Choroid plexus epithelial cell (primary cell): Measurements from ENCODE around the gene CACNG1.

Experiments
- DNase-seq: peaks from one replicate; pipeline ENCODE4 v3.0.0-alpha.2; 2010; ENCODE audit warnings: low read depth
- H3K4me3 ChIP-seq: 2 replicates; pipeline ENCODE4 v1.5.1; 2011; ENCODE audit warnings: low read depth, mild to moderate bottlenecking, control low read depth, low read length, moderate library complexity
- TF ChIP-seq, protein P1 (sequence below): conservative IDR thresholded peaks from 2 replicates; pipeline ENCODE4 v1.5.1; 2011; ENCODE audit warnings: low read depth, mild to moderate bottlenecking, control low read depth, inconsistent platforms, low read length, moderate library complexity

The CACNG1 gene

DNA sequence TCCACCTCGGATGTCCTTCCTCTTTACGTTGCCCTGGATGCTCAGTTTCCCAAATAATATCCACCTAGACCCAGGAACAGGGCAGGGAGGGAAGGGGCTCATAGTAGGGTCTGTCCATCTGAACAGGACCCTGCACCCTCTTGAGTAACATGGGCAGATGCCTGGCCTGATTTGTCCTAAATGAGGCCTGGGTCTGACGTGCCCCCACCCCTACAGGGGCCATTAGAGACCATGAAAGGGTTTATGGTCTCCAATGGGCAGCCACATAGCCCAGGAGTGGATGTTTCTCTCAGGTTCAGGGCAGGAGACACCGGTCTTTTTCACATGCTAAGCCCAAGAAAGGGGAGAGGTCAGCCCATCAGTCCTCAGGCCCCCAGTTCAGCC lies 6.8 kb downstream of the CACNG1 start:
- DNase-seq = no peak
- no peak overlapping the region for H3K4me3 ChIP-seq
- TF ChIP-seq, protein P1, sequence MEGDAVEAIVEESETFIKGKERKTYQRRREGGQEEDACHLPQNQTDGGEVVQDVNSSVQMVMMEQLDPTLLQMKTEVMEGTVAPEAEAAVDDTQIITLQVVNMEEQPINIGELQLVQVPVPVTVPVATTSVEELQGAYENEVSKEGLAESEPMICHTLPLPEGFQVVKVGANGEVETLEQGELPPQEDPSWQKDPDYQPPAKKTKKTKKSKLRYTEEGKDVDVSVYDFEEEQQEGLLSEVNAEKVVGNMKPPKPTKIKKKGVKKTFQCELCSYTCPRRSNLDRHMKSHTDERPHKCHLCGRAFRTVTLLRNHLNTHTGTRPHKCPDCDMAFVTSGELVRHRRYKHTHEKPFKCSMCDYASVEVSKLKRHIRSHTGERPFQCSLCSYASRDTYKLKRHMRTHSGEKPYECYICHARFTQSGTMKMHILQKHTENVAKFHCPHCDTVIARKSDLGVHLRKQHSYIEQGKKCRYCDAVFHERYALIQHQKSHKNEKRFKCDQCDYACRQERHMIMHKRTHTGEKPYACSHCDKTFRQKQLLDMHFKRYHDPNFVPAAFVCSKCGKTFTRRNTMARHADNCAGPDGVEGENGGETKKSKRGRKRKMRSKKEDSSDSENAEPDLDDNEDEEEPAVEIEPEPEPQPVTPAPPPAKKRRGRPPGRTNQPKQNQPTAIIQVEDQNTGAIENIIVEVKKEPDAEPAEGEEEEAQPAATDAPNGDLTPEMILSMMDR = no peak

DNA sequence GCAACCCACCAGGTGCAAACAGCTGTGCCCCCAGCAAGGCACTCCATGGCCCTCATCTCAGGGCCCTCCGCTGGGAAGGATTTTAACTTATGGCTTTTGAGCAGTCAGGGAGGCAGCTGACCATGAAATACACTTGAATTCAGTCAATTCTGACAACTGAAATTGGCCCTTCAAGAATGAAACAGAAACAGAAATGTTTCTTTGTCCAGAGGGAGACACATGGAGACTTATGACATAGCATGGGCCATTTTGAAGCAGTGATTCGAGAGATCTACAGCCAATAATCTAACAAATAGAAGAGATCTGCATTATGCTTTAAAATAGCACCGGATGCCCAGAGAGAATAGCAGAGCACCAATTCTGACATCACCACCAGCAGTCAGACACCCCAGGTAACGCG lies 7.5 kb downstream of the CACNG1 start:
- H3K4me3 ChIP-seq = no peak overlapping the region
- TF ChIP-seq, protein P1 = no peak
- DNase-seq = no peak

DNA sequence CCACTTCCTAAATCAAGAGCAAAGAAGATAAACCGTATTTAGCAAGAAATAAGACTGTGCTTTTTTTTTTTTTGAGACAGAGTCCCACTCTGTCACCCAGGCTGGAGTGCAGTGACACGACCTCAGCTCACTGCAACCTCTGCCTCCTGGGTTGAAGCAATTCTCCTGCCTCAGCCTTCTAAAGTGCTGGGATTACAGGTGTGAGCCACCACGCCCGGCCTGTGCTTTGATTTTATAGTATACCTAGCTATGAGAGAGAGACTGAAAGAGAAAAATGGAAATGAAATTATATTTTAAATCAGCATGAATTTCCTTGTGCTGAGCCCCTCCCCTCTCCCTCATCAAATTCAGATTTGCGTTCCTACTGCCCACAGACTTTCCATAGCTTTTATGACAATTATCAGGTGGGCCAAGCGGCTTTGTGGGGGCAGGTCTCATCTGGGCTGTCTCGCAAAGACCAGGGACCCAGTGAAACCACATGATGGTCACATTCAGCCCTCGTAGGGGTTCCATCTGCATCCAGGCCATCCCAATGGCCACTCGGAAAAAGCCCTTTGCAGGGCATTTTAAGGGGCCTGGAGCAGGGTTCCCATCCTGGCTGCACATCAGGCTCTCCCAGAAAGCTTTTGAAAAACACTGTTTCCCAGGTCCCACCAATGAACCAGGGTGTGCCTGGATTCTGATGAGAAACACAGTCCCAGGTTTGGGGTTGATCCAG lies 8.5 kb downstream of the CACNG1 start:
- H3K4me3 ChIP-seq = no peak overlapping the region
- TF ChIP-seq, protein P1 = no peak
- DNase-seq = no peak

GRCh38 chr17:67053438-67054000 lies 9.2 kb downstream of the CACNG1 start:
- TF ChIP-seq, protein P1 = no peak
- no peak overlapping the region for H3K4me3 ChIP-seq
- no peak for DNase-seq

- DNase-seq = no peak
- TF ChIP-seq, protein P1 = no peak
- no peak overlapping the region for H3K4me3 ChIP-seq
These were observed 9.7 kb downstream of the CACNG1 start for GRCh38 chr17:67054011-67054591.

- H3K4me3 ChIP-seq = no peak overlapping the region
- DNase-seq = no peak
- TF ChIP-seq, protein P1 = no peak
These were observed 10.3 kb downstream of the CACNG1 start for GRCh38 chr17:67054608-67055007.
